ENCODE measurements around the gene CD302.
"Not testable (repeated sequence)": the region's sequence is repeated elsewhere in the genome, so short reads cannot be mapped to it uniquely, and the experiment has no call there.

CD302 gene

DNA sequence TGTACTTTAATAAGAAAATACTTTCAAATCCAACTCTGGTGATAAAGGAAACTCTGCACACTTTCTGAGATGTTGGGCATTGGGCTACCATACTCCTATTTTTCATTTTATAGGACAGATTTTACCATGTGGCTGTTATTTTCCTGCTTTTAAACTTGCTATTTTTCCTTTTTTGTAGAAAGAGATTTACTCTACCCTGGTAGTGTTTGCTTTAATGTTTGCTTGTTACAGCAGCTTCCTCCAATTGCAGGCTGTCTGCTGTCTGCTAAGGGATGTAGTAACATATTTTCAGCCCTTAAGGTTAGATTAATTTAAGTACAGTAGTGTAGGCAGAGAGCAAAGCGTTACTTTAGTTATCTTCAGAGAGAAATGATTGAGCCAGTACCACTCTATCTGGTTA lies 47.1 kb downstream of the CD302 start:
- TF ChIP-seq POLR2A (IDR thresholded peaks at IDR 0.05; ENCODE audit: low read depth, low read length), result no peak
- no peak for DNase-seq (ENCODE audit: insufficient read length, low spot score)
- no peak for FAIRE-seq

DNA sequence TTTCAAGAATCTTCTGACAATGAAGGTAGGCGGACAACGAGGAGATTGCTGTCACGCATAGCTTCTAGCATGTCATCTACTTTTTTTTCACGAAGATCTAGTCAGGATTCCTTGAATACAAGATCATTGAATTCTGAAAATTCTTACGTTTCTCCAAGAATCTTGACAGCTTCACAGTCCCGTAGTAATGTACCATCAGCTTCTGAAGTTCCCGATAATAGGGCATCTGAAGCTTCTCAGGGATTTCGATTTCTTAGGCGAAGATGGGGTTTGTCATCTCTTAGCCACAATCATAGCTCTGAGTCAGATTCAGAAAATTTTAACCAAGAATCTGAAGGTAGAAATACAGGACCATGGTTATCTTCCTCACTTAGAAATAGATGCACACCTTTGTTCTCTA lies 49.9 kb downstream of the CD302 start:
- TF ChIP-seq POLR2A (IDR thresholded peaks at IDR 0.05; ENCODE audit: low read depth, low read length), result no peak
- DNase-seq (ENCODE audit: insufficient read length, low spot score) (no peak), FAIRE-seq (peak; percentile 50)

DNA sequence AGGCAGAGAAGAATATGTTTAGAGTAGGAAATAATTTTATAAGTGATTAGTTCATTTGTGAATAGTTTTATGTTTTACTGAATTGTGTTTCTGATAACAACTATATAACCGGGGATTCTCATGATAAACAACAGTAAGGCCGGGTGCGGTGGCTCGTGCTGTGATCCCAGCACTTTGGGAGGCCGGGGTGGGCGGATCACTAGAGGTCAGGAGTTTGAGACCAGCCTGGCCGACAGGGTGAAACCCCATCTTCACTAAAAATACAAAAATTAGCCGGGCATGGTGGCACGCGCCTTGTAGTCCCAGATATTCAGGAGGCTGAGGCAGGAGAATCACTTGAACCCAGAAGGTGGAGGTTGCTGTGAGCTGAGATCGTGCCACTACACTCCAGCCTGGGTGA lies 52.8 kb downstream of the CD302 start:
- FAIRE-seq; DNase-seq (ENCODE audit: insufficient read length, low spot score): not testable (repeated sequence)

DNA sequence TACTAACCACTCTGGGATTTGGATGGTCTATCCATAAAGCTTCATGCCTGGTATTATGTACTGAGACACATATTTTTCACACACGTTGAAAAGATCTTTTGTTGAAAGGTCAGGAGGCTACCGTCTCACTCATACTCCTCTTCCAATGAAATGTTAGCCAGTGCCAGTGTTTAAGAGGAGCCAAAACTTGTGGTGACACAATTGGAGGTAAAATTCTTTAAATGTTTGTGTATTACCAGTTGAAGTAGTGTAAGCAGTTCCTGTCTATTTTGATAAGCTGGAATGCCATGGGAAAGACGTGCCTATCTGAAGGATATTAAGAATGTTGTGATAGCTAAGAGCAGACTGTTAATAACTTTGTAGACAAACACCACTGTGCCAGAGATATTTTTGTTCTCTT lies 53.6 kb downstream of the CD302 start:
- DNase-seq (ENCODE audit: insufficient read length, low spot score) (no peak), FAIRE-seq (peak; percentile 52)
- no peak for TF ChIP-seq POLR2A (IDR thresholded peaks at IDR 0.05; ENCODE audit: low read depth, low read length)

DNA sequence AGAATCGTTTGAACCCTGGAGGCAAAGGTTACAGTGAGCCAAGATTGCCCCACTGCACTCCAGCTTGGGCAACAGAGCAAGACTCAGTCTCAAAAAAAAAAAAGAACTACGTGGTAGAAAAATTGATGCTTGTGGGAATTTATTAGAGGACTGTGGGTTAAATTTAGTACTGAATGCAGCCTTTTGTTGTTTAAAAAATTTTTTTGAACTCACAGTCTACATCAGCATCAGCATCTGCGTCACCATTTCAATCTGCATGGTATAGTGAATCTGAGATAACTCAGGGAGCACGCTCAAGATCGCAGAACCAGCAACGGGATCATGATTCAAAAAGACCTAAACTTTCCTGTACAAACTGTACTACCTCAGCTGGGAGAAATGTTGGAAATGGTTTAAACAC lies 55.2 kb downstream of the CD302 start:
- TF ChIP-seq POLR2A (IDR thresholded peaks at IDR 0.05; ENCODE audit: low read depth, low read length), result no peak
- FAIRE-seq (no peak), DNase-seq (ENCODE audit: insufficient read length, low spot score) (no peak)

DNA sequence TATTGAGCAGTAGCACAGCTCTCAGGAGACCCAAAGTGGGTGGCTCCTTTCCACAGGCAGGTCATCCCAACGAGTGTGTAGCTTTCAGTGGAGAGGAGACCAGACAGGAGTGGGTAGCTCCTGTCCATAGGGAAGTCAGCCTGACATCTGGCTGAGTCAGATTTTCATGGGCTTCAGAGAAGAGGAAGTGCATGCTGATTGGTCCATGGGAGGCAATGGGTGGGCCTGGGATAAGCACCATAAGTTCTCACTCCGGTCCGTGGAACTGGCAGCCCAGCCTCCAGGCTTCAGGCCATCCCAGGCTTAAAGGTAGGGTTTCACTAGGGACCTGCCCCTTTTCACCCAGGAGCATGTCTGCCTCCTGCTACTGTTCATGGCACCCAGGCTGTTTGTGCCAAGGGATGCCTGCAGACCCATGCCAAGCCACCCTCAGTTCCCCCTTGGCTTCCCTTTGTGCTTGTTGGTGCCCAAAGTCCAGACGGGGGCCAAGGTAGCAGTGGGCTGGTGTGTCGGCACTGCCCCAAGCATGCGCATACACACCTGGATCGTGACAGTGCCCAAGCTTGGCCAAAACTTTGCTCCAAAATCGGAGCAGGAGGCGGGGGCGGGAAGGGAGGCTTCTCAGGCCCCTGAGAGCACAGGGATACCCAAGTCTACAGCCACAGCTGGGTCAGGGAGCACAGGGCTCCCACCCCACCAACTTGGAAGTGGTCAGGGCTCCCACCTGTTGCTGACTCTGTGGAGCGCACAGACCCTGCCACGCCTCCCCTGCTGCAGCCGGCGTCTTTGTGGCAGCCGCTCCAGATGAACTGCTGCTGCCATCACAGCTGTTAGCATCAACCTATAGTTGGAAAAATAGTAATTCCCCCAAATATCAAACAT lies 59.3 kb downstream of the CD302 start:
- FAIRE-seq (peak; percentile 58), DNase-seq (ENCODE audit: insufficient read length, low spot score) (no peak)
- no peak for TF ChIP-seq POLR2A (IDR thresholded peaks at IDR 0.05; ENCODE audit: low read depth, low read length)

DNA sequence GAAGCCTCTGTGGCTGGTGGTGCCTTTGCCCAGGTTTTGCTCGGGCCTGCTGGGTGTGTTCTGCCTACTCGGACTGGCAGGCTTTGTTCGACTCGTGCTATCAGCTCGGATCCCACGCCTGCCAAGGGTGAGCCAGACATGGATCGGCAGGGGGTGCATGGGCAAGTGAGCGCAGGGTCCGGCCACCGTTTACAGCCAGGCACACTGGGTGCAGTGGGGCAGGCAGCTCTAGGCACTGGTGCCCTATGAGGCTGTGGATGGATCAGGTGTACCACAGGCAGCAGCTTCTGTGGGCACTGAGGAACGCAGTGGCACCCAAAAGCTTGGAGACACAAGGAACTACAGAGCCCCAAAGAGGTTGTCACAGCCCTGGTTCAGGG lies 60.1 kb downstream of the CD302 start:
- no peak for FAIRE-seq

DNA sequence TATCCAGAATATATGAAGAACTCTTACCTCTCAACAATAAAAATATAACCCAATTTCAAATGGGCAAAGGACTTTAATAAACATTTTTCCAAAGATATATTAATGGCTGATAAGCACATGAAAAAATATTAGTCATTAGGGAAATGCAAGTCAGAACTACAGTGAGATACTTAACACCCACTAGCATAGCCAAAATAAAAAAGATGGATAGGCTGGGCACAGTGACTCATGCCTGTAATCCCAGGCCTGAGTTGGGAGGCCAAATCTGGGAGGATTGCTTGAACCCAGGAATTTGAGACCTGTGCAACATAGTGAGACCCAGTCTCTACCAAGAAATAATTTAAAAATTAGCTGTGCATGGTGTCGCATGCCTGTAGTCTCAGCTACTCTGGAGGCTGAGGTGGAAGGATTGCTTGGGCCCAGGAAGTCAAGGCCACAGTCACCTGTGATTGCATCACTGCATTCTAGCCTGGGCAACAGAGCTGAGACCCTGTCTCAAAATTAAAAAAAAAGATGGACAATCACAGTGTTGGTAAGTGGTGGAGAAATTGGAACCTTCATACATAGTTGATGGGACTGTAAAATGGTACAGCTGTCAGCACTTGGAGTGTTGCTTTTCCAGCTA lies 60.6 kb downstream of the CD302 start:
- no peak for TF ChIP-seq POLR2A (IDR thresholded peaks at IDR 0.05; ENCODE audit: low read depth, low read length)
- DNase-seq (ENCODE audit: insufficient read length, low spot score), result no peak
- peak; percentile 67 for FAIRE-seq

More for the DNA sequence above, 60.1 kb downstream of the CD302 start:
- no peak for DNase-seq (ENCODE audit: insufficient read length, low spot score)
- TF ChIP-seq POLR2A (IDR thresholded peaks at IDR 0.05; ENCODE audit: low read depth, low read length), result no peak

DNA sequence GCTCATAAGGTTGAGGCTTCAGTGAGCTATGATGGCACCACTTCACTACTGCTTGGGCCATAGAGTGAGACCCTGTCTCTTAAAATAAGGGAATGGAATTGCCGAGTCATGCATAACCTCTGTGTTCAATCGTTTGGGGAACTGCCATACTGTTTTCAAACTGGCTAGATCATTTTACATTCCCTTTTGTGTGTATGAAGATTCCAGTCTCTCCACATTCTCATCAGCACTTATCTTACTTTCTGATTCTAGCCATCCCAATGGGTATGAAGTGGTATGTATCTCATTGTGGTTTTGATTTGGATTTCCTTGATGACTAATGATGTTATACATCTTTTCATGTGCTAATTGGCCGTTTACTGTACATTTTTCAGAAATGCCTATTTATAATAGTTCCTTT lies 62.0 kb downstream of the CD302 start:
- DNase-seq (ENCODE audit: insufficient read length, low spot score) (no peak), FAIRE-seq (peak; percentile 96)
- TF ChIP-seq POLR2A (IDR thresholded peaks at IDR 0.05; ENCODE audit: low read depth, low read length), result no peak

DNA sequence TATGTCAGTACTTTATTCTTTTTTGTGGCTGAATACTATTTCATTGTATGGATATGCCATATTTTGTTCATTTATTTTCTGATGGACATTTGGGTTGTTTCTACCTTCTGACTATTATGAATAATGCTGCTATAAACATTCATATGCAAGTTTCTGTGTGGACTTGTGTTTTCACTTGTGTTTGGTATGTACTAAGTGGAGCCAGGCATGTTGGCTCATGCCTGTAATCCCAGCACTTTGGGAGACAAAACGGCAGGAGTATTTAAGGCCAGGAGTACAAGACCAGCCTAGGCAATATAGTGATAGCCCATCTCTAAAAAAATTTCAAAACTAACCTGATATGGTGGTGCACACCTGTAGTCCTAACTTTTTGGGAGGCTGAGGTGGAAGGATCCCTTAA lies 62.4 kb downstream of the CD302 start:
- TF ChIP-seq POLR2A (IDR thresholded peaks at IDR 0.05; ENCODE audit: low read depth, low read length), result no peak
- no peak for DNase-seq (ENCODE audit: insufficient read length, low spot score)
- no peak for FAIRE-seq

DNA sequence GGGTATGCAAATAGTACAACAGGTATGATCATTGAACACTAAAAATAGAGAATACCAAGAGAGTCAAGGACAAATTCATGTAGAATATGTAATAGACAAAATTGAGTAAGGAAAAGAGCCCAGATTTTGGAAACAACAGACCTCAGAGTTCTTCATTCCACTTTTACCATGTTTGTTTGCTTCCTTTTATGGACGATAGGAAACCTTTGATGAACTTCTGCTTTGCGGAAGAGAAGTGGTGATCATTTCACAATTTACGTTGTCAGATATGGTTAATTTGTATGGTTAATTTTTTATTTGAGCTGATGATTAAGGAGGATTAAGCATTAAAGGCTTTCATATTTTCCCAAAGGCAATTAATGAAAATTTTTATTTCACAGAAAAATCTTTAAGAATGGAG lies 69.4 kb downstream of the CD302 start:
- FAIRE-seq, result no peak
- TF ChIP-seq POLR2A (IDR thresholded peaks at IDR 0.05; ENCODE audit: low read depth, low read length), result no peak
- DNase-seq (ENCODE audit: insufficient read length, low spot score), result no peak

DNA sequence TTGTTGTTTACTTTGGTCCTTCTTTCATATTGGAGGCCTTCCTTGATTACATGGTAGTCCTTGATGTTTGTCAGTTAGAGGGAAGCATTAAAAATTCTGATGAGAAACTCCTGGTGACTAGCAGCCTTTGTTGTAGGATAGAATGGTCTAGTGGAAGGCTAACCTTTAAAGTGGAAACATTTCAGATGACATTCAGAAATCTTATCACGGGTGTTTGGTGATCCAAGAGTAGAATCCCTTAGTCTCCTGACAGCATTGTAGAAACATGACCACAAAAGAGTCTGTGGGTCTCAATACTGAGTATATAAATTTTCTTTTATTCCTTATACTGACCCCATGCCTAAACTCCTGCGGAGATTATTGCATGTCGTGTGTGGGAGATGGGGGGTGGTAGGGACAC lies 72.3 kb downstream of the CD302 start:
- TF ChIP-seq POLR2A (IDR thresholded peaks at IDR 0.05; ENCODE audit: low read depth, low read length), result no peak
- FAIRE-seq, result peak; percentile 38
- DNase-seq (ENCODE audit: insufficient read length, low spot score), result no peak

DNA sequence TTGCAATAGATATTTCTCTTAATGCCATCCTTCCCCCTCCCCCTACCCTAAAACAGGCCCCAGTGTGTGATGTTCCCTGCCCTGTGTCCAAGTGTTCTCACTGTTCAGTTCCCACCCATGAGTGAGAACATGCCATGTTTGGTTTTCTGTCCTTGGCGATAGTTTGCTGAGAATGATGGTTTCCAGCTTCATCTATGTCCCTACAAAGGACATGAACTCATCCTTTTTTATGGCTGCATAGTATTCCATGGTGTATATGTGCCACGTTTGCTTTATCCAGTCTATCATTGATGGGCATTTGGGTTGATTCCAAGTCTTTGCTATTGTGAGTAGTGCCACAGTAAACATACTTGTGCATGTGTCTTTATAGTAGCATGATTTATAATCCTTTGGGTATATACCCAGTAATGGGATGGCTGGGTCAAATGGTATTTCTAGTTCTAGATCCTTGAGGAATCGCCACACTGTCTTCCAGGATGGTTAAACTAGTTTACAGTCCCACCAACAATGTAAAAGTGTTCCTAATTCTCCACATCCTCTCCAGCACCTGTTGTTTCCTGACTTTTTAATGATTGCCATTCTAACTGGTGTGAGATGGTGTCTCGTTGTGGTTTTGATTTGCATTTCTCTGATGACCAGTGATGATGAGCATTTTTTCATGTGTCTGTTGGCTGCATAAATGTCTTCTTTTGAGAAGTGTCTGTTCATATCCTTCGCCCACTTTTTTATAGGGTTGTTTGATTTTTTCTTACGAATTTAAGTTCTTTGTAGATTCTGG lies 73.0 kb downstream of the CD302 start:
- not testable (repeated sequence) for FAIRE-seq; DNase-seq (ENCODE audit: insufficient read length, low spot score)

DNA sequence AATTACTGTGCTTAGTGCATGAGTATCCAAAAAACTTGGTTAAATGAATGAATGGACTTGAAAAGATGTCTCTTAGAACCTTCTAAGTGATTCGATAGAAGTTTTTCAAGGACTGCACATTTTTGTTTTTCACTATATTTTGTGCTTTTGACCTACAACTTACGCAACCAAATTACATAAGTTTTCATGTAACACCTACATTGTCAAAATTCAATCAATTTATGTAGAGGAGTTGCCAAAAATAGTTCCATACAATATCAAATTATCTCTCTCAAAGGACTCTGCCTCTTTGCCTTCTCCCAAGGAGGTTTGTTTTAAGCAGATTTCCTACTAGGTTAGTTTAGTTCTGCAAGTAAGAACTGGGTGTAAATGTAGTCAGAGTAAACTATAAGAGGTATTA lies 75.4 kb downstream of the CD302 start:
- DNase-seq (ENCODE audit: insufficient read length, low spot score), result no peak
- no peak for TF ChIP-seq POLR2A (IDR thresholded peaks at IDR 0.05; ENCODE audit: low read depth, low read length)
- peak; percentile 81 for FAIRE-seq
